ENCODE results near the gene IPO9. TPM values are rescaled to one million over a fixed set of nuclear protein-coding genes. Genes with fewer than 3 reads are reported as not detected.
A peak's percentile ranks its signal among the peaks of the same experiment; 100 is the strongest.

IPO9 gene
- total and polyA plus RNA-seq, 2 of the 4 experiments (the other 2 are of a cell fraction), result 14.0 to 23.4 TPM

DNA sequence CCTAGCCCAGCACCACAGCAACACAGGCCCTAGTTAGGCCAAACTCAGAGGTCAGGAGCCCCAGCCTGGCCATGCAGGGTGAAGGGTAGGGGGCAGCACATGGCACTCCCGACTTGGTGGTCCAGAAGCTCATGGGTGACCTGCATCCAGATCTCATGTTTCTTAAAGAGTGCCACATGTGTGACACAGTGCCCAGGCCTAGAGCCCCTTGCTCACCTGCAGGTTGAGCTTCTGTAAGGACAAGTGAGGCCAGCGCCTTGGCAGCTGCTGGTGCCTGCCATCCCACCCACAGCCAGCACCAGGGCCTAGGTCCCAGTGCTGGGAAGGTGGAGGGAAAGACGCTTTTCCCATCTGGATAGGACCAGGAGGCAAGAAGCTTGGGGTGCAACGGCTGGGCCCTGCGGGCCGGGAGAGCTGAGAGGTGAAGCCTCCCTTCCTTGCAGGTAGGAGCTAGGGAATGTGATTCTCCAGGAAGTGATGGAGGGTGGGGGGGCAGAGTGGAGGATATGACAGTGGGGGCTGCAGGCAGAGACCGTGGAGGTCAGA, 66.2 kb downstream of the IPO9 start:
- no peak overlapping the region for H3K4ac ChIP-seq (ENCODE audit: low read depth, low read length)
- peak overlapping the region; percentile 21 for H2AK5ac ChIP-seq (ENCODE audit: low read depth, low read length)
- no TSS peak for BruUV-seq (replicated peaks)
- POLR2A ChIA-PET (ENCODE audit: unreplicated experiment), result interaction anchor here (1.9 kb wide), 1 partner anchor 51 kb away, joined by 7 read pairs; the partner anchor contains the start of gene LMOD1
- H3K36me3 ChIP-seq (ENCODE audit: control insufficient read depth, insufficient read depth, low read length), result peaks cover 40% of the 10 kb centered on the region
- WGBS, 2 experiments (ENCODE audit: extremely low coverage in 2 of 2, insufficient read length in 1 of 2), result 96% methylated on average over 4 of the region's 7 CpGs; no CpG with 5 or more reads in 1 of the 2 experiments
- no peak overlapping the region for H3K9ac ChIP-seq (ENCODE audit: low read depth, low read length)
- no peak overlapping the region for H3K18ac ChIP-seq (ENCODE audit: low read depth, low read length)
- H2AK9ac ChIP-seq (replicated peaks; ENCODE audit: low read depth, low read length, poor library complexity), result peak overlapping the region; percentile 15
- H3K4me2 ChIP-seq (ENCODE audit: low read depth, low read length), result no peak overlapping the region
- peaks cover 6% of the 10 kb centered on the region; the same call in 1 of the 2 replicates for H3K9me1 ChIP-seq (ENCODE audit: insufficient read depth, low read length)
- H2BK20ac ChIP-seq (ENCODE audit: low read depth, low read length), result no peak overlapping the region
- no peak overlapping the region for H4K5ac ChIP-seq (ENCODE audit: low read depth, low read length)
- peaks cover 13% of the 10 kb centered on the region for H3K4me1 ChIP-seq (ENCODE audit: control insufficient read depth, insufficient read depth, low read length)
- no peaks in the 10 kb centered on the region for H3K9me3 ChIP-seq (ENCODE audit: control insufficient read depth, insufficient read depth, low read length)
- in situ Hi-C loops (cut with MboI; ENCODE audit: low sequenced_read_pairs) (loop anchor here (5.0 to 10.0 kb wide), 2 partner anchors 72 to 230 kb away; partner anchors contain the start of gene GPR37L1), intact Hi-C loops (cut with micrococcal nuclease) (no loop called here), dilution Hi-C loops (cut with HindIII; ENCODE audit: low sequenced_read_pairs, unreplicated experiment) (no loop called here)
- TF ChIP-seq, protein P1, sequence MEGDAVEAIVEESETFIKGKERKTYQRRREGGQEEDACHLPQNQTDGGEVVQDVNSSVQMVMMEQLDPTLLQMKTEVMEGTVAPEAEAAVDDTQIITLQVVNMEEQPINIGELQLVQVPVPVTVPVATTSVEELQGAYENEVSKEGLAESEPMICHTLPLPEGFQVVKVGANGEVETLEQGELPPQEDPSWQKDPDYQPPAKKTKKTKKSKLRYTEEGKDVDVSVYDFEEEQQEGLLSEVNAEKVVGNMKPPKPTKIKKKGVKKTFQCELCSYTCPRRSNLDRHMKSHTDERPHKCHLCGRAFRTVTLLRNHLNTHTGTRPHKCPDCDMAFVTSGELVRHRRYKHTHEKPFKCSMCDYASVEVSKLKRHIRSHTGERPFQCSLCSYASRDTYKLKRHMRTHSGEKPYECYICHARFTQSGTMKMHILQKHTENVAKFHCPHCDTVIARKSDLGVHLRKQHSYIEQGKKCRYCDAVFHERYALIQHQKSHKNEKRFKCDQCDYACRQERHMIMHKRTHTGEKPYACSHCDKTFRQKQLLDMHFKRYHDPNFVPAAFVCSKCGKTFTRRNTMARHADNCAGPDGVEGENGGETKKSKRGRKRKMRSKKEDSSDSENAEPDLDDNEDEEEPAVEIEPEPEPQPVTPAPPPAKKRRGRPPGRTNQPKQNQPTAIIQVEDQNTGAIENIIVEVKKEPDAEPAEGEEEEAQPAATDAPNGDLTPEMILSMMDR (conservative IDR thresholded peaks at IDR 0.05; ENCODE audit: low read depth, low read length), result no peak
- CTCF ChIA-PET, result interaction anchor here (0.6 to 3.5 kb wide), 18 partner anchors 12 to 434 kb away, joined by 3 to 27 read pairs (median 5); partner anchors contain the start of genes LMOD1, RNPEP and TIMM17A
- no peak overlapping the region for H2BK15ac ChIP-seq (ENCODE audit: low read depth, low read length)
- no peak overlapping the region for H3K56ac ChIP-seq (ENCODE audit: extremely low read depth, insufficient read depth, low read length)
- H3K27ac ChIP-seq (ENCODE audit: insufficient read depth, low read length), result no peak overlapping the region
- no peak overlapping the region; a peak in 1 of 4 replicates for H4K8ac ChIP-seq (ENCODE audit: low read depth in 2 of 2, low read length in 2 of 2)
- no peak overlapping the region for H2BK120ac ChIP-seq (ENCODE audit: low read depth, low read length)
- H2BK5ac ChIP-seq (ENCODE audit: low read depth, low read length, poor library complexity, severe bottlenecking), result peak overlapping the region; percentile 22
- peaks cover 13 to 28% of the 10 kb centered on the region in 2 experiments; a peak in 3 of 4 replicates for H3K79me1 ChIP-seq (ENCODE audit: low read depth in 1 of 2, low read length in 2 of 2)
- ATAC-seq (ENCODE audit: low read depth), result no peak
- H3K4me3 ChIP-seq (ENCODE audit: insufficient read depth, low read depth, low read length), result no peak overlapping the region
- H3K23ac ChIP-seq (ENCODE audit: low read depth, low read length), result no peak overlapping the region
- H4K20me1 ChIP-seq (ENCODE audit: insufficient read depth, low read length), result no peaks in the 10 kb centered on the region
- no peaks in the 10 kb centered on the region for H3K27me3 ChIP-seq (ENCODE audit: control insufficient read depth, insufficient read depth, low read length)
- H2AFZ ChIP-seq (replicated peaks; ENCODE audit: low read length, poor library complexity), result peak overlapping the region; percentile 9
- no peak overlapping the region for H4K91ac ChIP-seq (ENCODE audit: insufficient read depth, low read depth, low read length)
- DNase-seq, result no peak
- H3K14ac ChIP-seq (replicated peaks; ENCODE audit: low read depth, low read length), result no peak overlapping the region
